SH-SY5Y (cell line): ENCODE results near the gene RAB5IF.

Source experiments
- GATA2 ChIP-seq: IDR thresholded peaks from 2 replicates; pipeline ENCODE4 v1.6.1; 2011; ENCODE audit warnings: mild to moderate bottlenecking, low read depth, low read length
- GATA3 ChIP-seq: IDR thresholded peaks from 2 replicates; pipeline ENCODE4 v1.6.1; 2011; ENCODE audit warnings: low read depth, mild to moderate bottlenecking, low read length, moderate library complexity

RAB5IF gene

GRCh38 chr20:36611625-36612024 lies 6.0 kb downstream of the RAB5IF start:
- TF ChIP-seq GATA3 (no peak), GATA2 (no peak)

- TF ChIP-seq GATA2 = no peak
- no peak for TF ChIP-seq GATA3
Observed at GRCh38 chr20:36613974-36614373, 8.4 kb downstream of the RAB5IF start.

GRCh38 chr20:36614781-36615557 lies 9.4 kb downstream of the RAB5IF start:
- TF ChIP-seq GATA3 = no peak
- TF ChIP-seq GATA2 = no peak

- TF ChIP-seq GATA2 (no peak), GATA3 (no peak)
Observed at GRCh38 chr20:36620917-36621316, 15.3 kb downstream of the RAB5IF start.

GRCh38 chr20:36623444-36623843 lies 17.9 kb downstream of the RAB5IF start:
- TF ChIP-seq GATA2 (no peak), GATA3 (no peak)

GRCh38 chr20:36624068-36624943 lies 18.7 kb downstream of the RAB5IF start:
- TF ChIP-seq GATA3 (no peak), GATA2 (no peak)

GRCh38 chr20:36624944-36625324 lies 19.4 kb downstream of the RAB5IF start:
- TF ChIP-seq GATA3 (no peak), GATA2 (no peak)

- no peak for TF ChIP-seq GATA3
- no peak for TF ChIP-seq GATA2
Observed at GRCh38 chr20:36628076-36628475, 22.5 kb downstream of the RAB5IF start.

GRCh38 chr20:36629719-36630681 lies 24.4 kb downstream of the RAB5IF start:
- TF ChIP-seq GATA3 = no peak
- TF ChIP-seq GATA2 = no peak

- TF ChIP-seq GATA3 (no peak), GATA2 (no peak)
Observed at GRCh38 chr20:36631646-36632045, 26.1 kb downstream of the RAB5IF start.

- TF ChIP-seq GATA2 = no peak
Observed at GRCh38 chr20:36632147-36632486, 26.5 kb downstream of the RAB5IF start.

- no peak for TF ChIP-seq GATA2
Observed at GRCh38 chr20:36632487-36633284, 27.1 kb downstream of the RAB5IF start.

GRCh38 chr20:36633285-36633772 lies 27.8 kb downstream of the RAB5IF start:
- TF ChIP-seq GATA3 = no peak
- TF ChIP-seq GATA2 = no peak
